ENCODE data around the gene TAL2. TPM values are rescaled to one million over a fixed set of nuclear protein-coding genes. Genes with fewer than 3 reads are reported as not detected.

TAL2 gene
- total RNA-seq, 2 donors from 2014 or later, result not detected

- no peak overlapping the region for H3K27ac ChIP-seq
- intact Hi-C loops (cut with DNase I), result no loop called here
- WGBS, 2 donors, result 55 to 58% methylated on average over 1 of the region's 1 CpG
- H3K27me3 ChIP-seq, result no peaks in the 10 kb centered on the region
- no peaks in the 10 kb centered on the region for H3K36me3 ChIP-seq (replicated peaks in 1 of 2; ENCODE audit: insufficient read depth in 1 of 2, low read depth in 2 of 2)
- ATAC-seq (no peak), DNase-seq (no peak)
- peaks cover 11% of the 10 kb centered on the region for H3K4me1 ChIP-seq
- no peak for TF ChIP-seq POLR2A (IDR thresholded peaks at IDR 0.05)
- TF ChIP-seq, protein P1, sequence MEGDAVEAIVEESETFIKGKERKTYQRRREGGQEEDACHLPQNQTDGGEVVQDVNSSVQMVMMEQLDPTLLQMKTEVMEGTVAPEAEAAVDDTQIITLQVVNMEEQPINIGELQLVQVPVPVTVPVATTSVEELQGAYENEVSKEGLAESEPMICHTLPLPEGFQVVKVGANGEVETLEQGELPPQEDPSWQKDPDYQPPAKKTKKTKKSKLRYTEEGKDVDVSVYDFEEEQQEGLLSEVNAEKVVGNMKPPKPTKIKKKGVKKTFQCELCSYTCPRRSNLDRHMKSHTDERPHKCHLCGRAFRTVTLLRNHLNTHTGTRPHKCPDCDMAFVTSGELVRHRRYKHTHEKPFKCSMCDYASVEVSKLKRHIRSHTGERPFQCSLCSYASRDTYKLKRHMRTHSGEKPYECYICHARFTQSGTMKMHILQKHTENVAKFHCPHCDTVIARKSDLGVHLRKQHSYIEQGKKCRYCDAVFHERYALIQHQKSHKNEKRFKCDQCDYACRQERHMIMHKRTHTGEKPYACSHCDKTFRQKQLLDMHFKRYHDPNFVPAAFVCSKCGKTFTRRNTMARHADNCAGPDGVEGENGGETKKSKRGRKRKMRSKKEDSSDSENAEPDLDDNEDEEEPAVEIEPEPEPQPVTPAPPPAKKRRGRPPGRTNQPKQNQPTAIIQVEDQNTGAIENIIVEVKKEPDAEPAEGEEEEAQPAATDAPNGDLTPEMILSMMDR (IDR thresholded peaks at IDR 0.05), result no peak
- H3K9me3 ChIP-seq, result no peaks in the 10 kb centered on the region
- H3K4me3 ChIP-seq, result no peak overlapping the region
Measured at GRCh38 chr9:105683688-105684275, 21.5 kb downstream of the TAL2 start.

- Histone ChIP-seq H3K36me3 (replicated peaks in 1 of 2; ENCODE audit: insufficient read depth in 1 of 2, low read depth in 2 of 2) (no peaks in the 10 kb centered on the region), H3K4me3 (no peak overlapping the region), H3K4me1 (no peaks in the 10 kb centered on the region), H3K27me3 (peaks cover 0 to 7% of the 10 kb centered on the region in 2 donors), H3K9me3 (no peaks in the 10 kb centered on the region), H3K27ac (no peak overlapping the region)
- ATAC-seq, result no peak
- TF ChIP-seq POLR2A (IDR thresholded peaks at IDR 0.05), result no peak
- TF ChIP-seq, protein P1 (IDR thresholded peaks at IDR 0.05), result no peak
- intact Hi-C loops (cut with DNase I), result no loop called here
- no peak for DNase-seq
- 80 to 85% methylated on average over 4 of the region's 4 CpGs for WGBS, 2 donors
Measured at GRCh38 chr9:105686936-105687335, 24.7 kb downstream of the TAL2 start.

DNA sequence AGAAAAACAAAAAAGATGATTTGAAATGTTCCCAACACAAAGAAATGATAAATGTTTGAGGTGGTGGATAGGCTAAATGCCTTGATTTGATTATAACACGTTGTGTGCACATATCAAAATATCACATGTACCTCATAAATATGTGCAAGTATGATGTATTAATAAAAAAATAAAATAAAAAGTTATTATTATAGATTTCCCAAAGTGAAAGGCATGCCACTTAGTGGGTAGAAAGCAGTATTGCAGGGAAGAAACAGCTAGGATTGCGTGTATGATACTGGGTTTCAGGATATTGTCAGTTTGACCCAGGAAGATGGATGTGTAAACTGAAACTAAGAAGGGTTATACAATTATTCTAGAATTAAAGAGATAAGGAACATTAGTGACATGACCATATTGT lies 28.5 kb downstream of the TAL2 start:
- Histone ChIP-seq H3K27ac (no peak overlapping the region), H3K9me3 (no peaks in the 10 kb centered on the region), H3K36me3 (replicated peaks in 1 of 2; ENCODE audit: insufficient read depth in 1 of 2, low read depth in 2 of 2) (no peaks in the 10 kb centered on the region), H3K4me1 (peaks cover 17% of the 10 kb centered on the region), H3K4me3 (no peak overlapping the region), H3K27me3 (peaks cover 0 to 12% of the 10 kb centered on the region in 2 donors)
- intact Hi-C loops (cut with DNase I), result no loop called here
- WGBS, 2 donors, result 13 to 27% methylated on average over 2 of the region's 2 CpGs
- TF ChIP-seq POLR2A (IDR thresholded peaks at IDR 0.05), result no peak
- TF ChIP-seq, protein P1 (IDR thresholded peaks at IDR 0.05), result peak in 6 of 7 experiments; percentile 11 to 35 (median 26)
- DNase-seq (no peak), ATAC-seq (no peak)

DNA sequence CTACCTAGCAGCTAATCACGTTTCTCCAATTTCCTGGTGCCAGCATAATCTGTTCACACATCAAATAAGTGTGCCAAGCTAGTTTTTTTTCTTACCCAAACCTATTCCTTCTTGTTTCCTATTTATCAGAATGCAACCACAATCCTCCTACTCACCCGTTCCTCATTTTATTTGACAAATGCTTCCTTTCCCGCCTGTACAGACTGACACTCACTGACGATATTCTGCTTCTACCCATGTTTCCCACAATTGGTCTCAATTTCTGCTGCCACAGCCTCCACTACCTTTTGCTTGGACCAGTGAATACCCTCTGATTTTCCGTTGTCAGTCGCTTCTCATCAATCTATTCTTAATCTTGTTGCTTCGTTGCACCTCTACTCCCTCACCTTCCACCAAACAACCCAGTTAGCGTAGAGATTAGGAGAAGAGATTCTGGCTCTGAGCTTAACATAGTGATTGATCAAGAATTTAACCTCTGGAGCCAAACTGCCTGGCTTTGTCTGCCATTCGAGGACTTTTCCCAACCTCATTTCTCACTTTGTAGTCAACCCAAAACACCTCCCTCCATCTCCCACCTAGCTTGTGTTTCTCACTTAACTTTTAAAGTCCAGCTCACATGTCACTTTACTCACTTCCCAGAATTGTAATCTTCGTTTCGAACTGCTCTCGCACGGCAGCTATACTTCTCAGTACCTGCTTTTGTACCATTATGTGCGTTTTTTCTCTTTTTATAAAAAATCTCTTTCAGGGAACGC lies 31.4 kb downstream of the TAL2 start:
- ATAC-seq (peak; percentile 15), DNase-seq (no peak)
- peak overlapping the region in 1 of 4 donors; percentile 67 for H3K27ac ChIP-seq
- peaks cover 18% of the 10 kb centered on the region for H3K4me1 ChIP-seq
- intact Hi-C loops (cut with DNase I), result no loop called here
- peak overlapping the region in 1 of 2 donors; percentile 85 for H3K4me3 ChIP-seq
- TF ChIP-seq POLR2A (IDR thresholded peaks at IDR 0.05), result no peak
- TF ChIP-seq, protein P1 (IDR thresholded peaks at IDR 0.05), result no peak
- peaks cover 0 to 12% of the 10 kb centered on the region in 2 donors for H3K27me3 ChIP-seq
- H3K9me3 ChIP-seq, result no peaks in the 10 kb centered on the region
- WGBS, 2 donors, result 0 to 2% methylated on average over 15 of the region's 15 CpGs
- H3K36me3 ChIP-seq (replicated peaks in 1 of 2; ENCODE audit: insufficient read depth in 1 of 2, low read depth in 2 of 2), result no peaks in the 10 kb centered on the region
